ENCODE results near the gene SF3A2.
"Not testable (repeated sequence)": the region's sequence is repeated elsewhere in the genome, so short reads cannot be mapped to it uniquely, and the experiment has no call there.

Gene SF3A2

GRCh38 chr19:2236314-2237050, at the start of gene SF3A2, which contains the start of gene PLEKHJ1:
Gene SF3A2 (plus strand): TSS chr19:2236824. CDS start chr19:2243419, 6,595 bp downstream.
Gene PLEKHJ1 (minus strand): TSS chr19:2236329. CDS start chr19:2236248, 81 bp downstream.
- peak; percentile 94 to 98 (median 97) for DNase-seq (ENCODE audit: low read depth in 3 of 3)

- no peak for DNase-seq (ENCODE audit: low read depth in 3 of 3)
Measured at GRCh38 chr19:2187159-2187558, 49.5 kb upstream of the SF3A2 start.

- DNase-seq (ENCODE audit: low read depth in 3 of 3) = peak in 1 of 3 donors; percentile 24
Measured at GRCh38 chr19:2188708-2189385, 47.8 kb upstream of the SF3A2 start.

- DNase-seq (ENCODE audit: low read depth in 3 of 3) = no peak
Measured at GRCh38 chr19:2189880-2190279, 46.7 kb upstream of the SF3A2 start.

GRCh38 chr19:2190848-2191455, 45.7 kb upstream of the SF3A2 start:
- DNase-seq (ENCODE audit: low read depth in 3 of 3) = no peak

GRCh38 chr19:2191456-2192310, 44.9 kb upstream of the SF3A2 start:
- DNase-seq (ENCODE audit: low read depth in 3 of 3) = no peak

GRCh38 chr19:2192862-2193261, 43.8 kb upstream of the SF3A2 start:
- no peak for DNase-seq (ENCODE audit: low read depth in 3 of 3)

GRCh38 chr19:2193807-2194206, 42.8 kb upstream of the SF3A2 start:
- DNase-seq (ENCODE audit: low read depth in 3 of 3) = no peak

- DNase-seq (ENCODE audit: low read depth in 3 of 3) = no peak
Measured at GRCh38 chr19:2194513-2195078, 42.0 kb upstream of the SF3A2 start.

- no peak for DNase-seq (ENCODE audit: low read depth in 3 of 3)
Measured at GRCh38 chr19:2195361-2195760, 41.3 kb upstream of the SF3A2 start.

- no peak for DNase-seq (ENCODE audit: low read depth in 3 of 3)
Measured at GRCh38 chr19:2195914-2196313, 40.7 kb upstream of the SF3A2 start.

- DNase-seq (ENCODE audit: low read depth in 3 of 3) = no peak
Measured at GRCh38 chr19:2197270-2197669, 39.4 kb upstream of the SF3A2 start.

GRCh38 chr19:2198317-2198716, 38.3 kb upstream of the SF3A2 start:
- no peak for DNase-seq (ENCODE audit: low read depth in 3 of 3)

- DNase-seq (ENCODE audit: low read depth in 3 of 3) = no peak
Measured at GRCh38 chr19:2199215-2199614, 37.4 kb upstream of the SF3A2 start.

GRCh38 chr19:2199861-2200623, 36.6 kb upstream of the SF3A2 start:
- DNase-seq (ENCODE audit: low read depth in 3 of 3) = no peak

GRCh38 chr19:2200624-2201294, 35.9 kb upstream of the SF3A2 start:
- DNase-seq (ENCODE audit: low read depth in 3 of 3) = not testable (repeated sequence)

GRCh38 chr19:2201473-2202148, 35.0 kb upstream of the SF3A2 start:
- DNase-seq (ENCODE audit: low read depth in 3 of 3) = no peak

- no peak for DNase-seq (ENCODE audit: low read depth in 3 of 3)
Measured at GRCh38 chr19:2202366-2202765, 34.3 kb upstream of the SF3A2 start.

GRCh38 chr19:2207008-2207407, 29.6 kb upstream of the SF3A2 start:
- no peak for DNase-seq (ENCODE audit: low read depth in 3 of 3)

Measured in stimulated activated CD4-positive, alpha-beta T cell treated with anti-CD3 and anti-CD28 coated beads, TNF-alpha, amount 100 ng/mL, for 48 hours (primary cell).